ENCODE results near the gene TYMP.

DNA sequence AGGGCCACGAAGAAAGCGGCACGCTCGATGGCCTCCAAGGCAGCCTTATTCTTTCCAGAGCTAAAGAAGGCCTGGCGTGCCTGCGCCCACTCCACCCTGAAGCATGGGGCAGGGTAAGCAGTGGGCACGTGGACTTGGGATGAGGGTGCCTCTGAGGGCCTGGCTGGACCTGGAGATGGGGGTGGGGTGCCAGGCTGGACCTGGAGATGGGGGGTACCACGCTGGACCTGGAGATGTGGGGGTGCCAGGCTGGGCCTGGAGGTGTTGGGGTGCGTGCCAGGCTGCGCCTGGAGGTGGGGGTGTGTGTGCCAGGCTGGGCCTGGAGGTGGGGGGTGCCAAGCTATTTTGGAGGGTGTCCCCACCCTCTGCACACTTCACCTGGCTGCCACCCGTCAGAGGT lies 43.2 kb upstream of the TYMP start:
- TF ChIP-seq, protein P1, sequence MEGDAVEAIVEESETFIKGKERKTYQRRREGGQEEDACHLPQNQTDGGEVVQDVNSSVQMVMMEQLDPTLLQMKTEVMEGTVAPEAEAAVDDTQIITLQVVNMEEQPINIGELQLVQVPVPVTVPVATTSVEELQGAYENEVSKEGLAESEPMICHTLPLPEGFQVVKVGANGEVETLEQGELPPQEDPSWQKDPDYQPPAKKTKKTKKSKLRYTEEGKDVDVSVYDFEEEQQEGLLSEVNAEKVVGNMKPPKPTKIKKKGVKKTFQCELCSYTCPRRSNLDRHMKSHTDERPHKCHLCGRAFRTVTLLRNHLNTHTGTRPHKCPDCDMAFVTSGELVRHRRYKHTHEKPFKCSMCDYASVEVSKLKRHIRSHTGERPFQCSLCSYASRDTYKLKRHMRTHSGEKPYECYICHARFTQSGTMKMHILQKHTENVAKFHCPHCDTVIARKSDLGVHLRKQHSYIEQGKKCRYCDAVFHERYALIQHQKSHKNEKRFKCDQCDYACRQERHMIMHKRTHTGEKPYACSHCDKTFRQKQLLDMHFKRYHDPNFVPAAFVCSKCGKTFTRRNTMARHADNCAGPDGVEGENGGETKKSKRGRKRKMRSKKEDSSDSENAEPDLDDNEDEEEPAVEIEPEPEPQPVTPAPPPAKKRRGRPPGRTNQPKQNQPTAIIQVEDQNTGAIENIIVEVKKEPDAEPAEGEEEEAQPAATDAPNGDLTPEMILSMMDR (IDR thresholded peaks at IDR 0.05; ENCODE audit: low read length) = no peak
- TF ChIP-seq EZH2 (IDR thresholded peaks at IDR 0.05; ENCODE audit: borderline replicate concordance, low read length) = no peak

All from OCI-LY1 (cell line).